ENCODE data around the gene TAF1C. TPM values are rescaled to one million over a fixed set of nuclear protein-coding genes. Genes with fewer than 3 reads are reported as not detected.
A peak's percentile ranks its signal among the peaks of the same experiment; 100 is the strongest.

TAF1C gene
- total and polyA plus RNA-seq, 9 of the 15 experiments (the other 6 are each of a cell fraction or from before 2014, with no cell fraction given), result 1.5 to 74.8 (median 21.0) TPM

GRCh38 chr16:84137769-84138357, 49.0 kb downstream of the TAF1C start (continued):
- TF ChIP-seq ZNF146 (CRISPR knock-in tag; IDR thresholded peaks at IDR 0.05; ENCODE audit: unreplicated experiment) (no peak), KLF6 (CRISPR knock-in tag; IDR thresholded peaks at IDR 0.05; ENCODE audit: borderline replicate concordance) (no peak), KAT7 (CRISPR knock-in tag; IDR thresholded peaks at IDR 0.05; ENCODE audit: borderline replicate concordance) (no peak)

- Histone ChIP-seq H3K79me2 (ENCODE audit: control insufficient read depth, insufficient read depth, low read length) (peaks cover 52% of the 10 kb centered on the region), H3K9me1 (ENCODE audit: control insufficient read depth, insufficient read depth, low read length) (no peaks in the 10 kb centered on the region), H3K27ac (ENCODE audit: extremely low read depth, low read depth, low read length) (peak overlapping the region; percentile 97; the same call in 1 of the 3 replicates), H4K20me1 (replicated peaks; ENCODE audit: control insufficient read depth, insufficient read depth, low read length) (no peaks in the 10 kb centered on the region), H3K9ac (ENCODE audit: insufficient read depth in 1 of 2, low read depth in 2 of 2, low read length in 2 of 2) (peak overlapping the region; percentile 40 to 90; a peak in 3 of 4 replicates), H3K4me1 (replicated peaks in 1 of 2; ENCODE audit: control insufficient read depth in 2 of 2, insufficient read depth in 2 of 2, low read length in 2 of 2) (peaks cover 28 to 41% of the 10 kb centered on the region in 2 experiments), H3K27me3 (ENCODE audit: control insufficient read depth in 2 of 2, insufficient read depth in 2 of 2, low read length in 2 of 2) (no peaks in the 10 kb centered on the region), H3K36me3 (ENCODE audit: control insufficient read depth, insufficient read depth, low read length) (peaks cover 3% of the 10 kb centered on the region; the same call in 1 of the 3 replicates), H3K4me2 (ENCODE audit: insufficient read depth, low read length) (no peak overlapping the region), H2AFZ (ENCODE audit: low read depth, low read length) (no peak overlapping the region; the same call in 1 of the 2 replicates), H3K4me3 (no peak overlapping the region), H3K9me3 (replicated peaks; ENCODE audit: control insufficient read depth, insufficient read depth, low read depth, low read length) (no peaks in the 10 kb centered on the region)
- no peak for FAIRE-seq
- peak in 1 of 4 experiments; percentile 38 for DNase-seq (ENCODE audit: extremely low read depth in 1 of 4, low spot score in 3 of 4)
- no peak for ATAC-seq
- CTCF ChIA-PET (ENCODE audit: low intra/inter-chr PET ratio), result no interaction called here
- in situ Hi-C loops (cut with MboI) (no loop called here), intact Hi-C loops (cut with micrococcal nuclease) (no loop called here)
- BruUV-seq (replicated peaks), result no TSS peak
- WGBS (ENCODE audit: insufficient coverage, low coverage, missing lambda C conversion rate), result 70% methylated on average over 8 of the region's 8 CpGs
- POLR2A ChIA-PET, result interaction anchor here (0.7 to 9.6 kb wide), 5 partner anchors 10 to 30 kb away, joined by 3 to 145 read pairs (median 5); partner anchors contain the start of gene MBTPS1
- no peak for TF ChIP-seq BDP1 (IDR thresholded peaks at IDR 0.05; ENCODE audit: insufficient read depth, insufficient read length)
- TF ChIP-seq GABPA (tag; conservative IDR thresholded peaks at IDR 0.05; ENCODE audit: low read depth), result no peak
- TF ChIP-seq, protein P1, sequence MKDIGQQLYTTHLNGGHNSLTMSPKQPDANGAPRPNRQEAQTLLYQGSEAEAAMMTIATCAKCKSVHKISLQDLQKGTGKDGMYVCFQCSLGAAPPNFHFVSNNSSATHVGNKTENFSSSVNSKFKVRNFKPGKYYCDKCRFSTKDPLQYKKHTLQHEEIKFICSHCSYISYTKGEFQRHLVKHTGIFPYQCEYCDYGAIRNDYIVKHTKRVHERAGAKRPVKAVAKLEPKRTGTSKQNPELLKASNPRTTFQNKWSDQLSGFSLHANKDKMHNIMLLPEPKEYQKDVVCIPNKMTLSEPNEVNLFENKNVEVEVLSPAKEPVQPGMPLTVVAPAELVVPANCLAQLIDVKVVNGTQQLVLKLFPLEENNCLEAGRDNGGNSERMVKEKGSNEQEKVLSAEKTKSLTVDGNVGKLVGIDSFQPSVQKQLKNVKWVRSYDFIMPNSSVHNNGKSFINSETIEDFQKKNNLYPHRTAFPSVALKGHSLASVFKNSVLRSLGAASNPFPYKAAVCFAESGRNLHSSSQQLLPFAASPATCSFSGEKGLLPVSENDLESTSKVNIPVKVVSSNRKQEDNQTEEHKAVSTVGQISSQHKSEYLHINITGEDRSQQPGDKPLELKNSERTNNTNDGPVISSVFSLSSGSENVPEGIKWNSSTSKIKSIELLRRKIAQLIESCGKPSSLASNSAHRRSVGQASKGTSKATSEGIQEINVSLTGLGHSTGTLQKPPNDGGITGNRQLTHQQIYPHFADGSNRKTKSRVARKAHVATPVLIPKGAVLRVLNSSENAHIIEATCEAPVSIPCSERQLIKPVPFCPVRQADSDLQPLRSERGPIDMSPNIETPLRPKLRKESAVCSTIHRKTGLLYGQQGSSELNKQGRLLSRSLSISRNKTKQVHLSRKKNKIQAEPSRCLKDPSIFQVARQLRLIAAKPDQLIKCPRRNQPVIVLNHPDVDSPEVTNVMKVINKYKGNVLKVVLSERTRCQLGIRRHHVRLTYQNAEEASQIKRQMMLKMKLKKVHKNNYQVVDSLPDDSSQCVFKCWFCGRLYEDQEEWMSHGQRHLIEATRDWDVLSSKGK (CRISPR knock-in tag; IDR thresholded peaks at IDR 0.05), result no peak
- TF ChIP-seq SNAPC5 (CRISPR knock-in tag; IDR thresholded peaks at IDR 0.05), result no peak
- 0 out of 2 replicates have a peak, but pooled peaks have one; percentile 53 for TF ChIP-seq ZNF583 (CRISPR knock-in tag; IDR thresholded peaks at IDR 0.05)
- TF ChIP-seq, protein P2, sequence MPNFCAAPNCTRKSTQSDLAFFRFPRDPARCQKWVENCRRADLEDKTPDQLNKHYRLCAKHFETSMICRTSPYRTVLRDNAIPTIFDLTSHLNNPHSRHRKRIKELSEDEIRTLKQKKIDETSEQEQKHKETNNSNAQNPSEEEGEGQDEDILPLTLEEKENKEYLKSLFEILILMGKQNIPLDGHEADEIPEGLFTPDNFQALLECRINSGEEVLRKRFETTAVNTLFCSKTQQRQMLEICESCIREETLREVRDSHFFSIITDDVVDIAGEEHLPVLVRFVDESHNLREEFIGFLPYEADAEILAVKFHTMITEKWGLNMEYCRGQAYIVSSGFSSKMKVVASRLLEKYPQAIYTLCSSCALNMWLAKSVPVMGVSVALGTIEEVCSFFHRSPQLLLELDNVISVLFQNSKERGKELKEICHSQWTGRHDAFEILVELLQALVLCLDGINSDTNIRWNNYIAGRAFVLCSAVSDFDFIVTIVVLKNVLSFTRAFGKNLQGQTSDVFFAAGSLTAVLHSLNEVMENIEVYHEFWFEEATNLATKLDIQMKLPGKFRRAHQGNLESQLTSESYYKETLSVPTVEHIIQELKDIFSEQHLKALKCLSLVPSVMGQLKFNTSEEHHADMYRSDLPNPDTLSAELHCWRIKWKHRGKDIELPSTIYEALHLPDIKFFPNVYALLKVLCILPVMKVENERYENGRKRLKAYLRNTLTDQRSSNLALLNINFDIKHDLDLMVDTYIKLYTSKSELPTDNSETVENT (CRISPR knock-in tag; IDR thresholded peaks at IDR 0.05), result peak; percentile 15; the same call in 1 of the 2 replicates
- no peak for TF ChIP-seq CTBP1 (IDR thresholded peaks at IDR 0.05; ENCODE audit: borderline replicate concordance)
- TF ChIP-seq NR4A1 (CRISPR knock-in tag; IDR thresholded peaks at IDR 0.05), result 0 out of 2 replicates have a peak, but pooled peaks have one; percentile 81
- TF ChIP-seq NR4A1 (tag; IDR thresholded peaks at IDR 0.05), result no peak
- TF ChIP-seq, protein P3, sequence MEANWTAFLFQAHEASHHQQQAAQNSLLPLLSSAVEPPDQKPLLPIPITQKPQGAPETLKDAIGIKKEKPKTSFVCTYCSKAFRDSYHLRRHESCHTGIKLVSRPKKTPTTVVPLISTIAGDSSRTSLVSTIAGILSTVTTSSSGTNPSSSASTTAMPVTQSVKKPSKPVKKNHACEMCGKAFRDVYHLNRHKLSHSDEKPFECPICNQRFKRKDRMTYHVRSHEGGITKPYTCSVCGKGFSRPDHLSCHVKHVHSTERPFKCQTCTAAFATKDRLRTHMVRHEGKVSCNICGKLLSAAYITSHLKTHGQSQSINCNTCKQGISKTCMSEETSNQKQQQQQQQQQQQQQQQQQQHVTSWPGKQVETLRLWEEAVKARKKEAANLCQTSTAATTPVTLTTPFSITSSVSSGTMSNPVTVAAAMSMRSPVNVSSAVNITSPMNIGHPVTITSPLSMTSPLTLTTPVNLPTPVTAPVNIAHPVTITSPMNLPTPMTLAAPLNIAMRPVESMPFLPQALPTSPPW (CRISPR knock-in tag; IDR thresholded peaks at IDR 0.05), result peak; percentile 33; the same call in 1 of the 2 replicates
Measured at GRCh38 chr16:84137287-84137686, 49.6 kb downstream of the TAF1C start.
